H1 (cell line): Measurements from ENCODE around the gene PPP1R13B. TPM values are rescaled to one million over a fixed set of nuclear protein-coding genes. Genes with fewer than 3 reads are reported as not detected.

Experiments used
- CTCF ChIA-PET: fragments of 300-600 bp; sonication (Branson Sonifier 250); formaldehyde crosslinking; loops from one replicate; lab custom pipeline; 2021; ENCODE audit not compliant: partially characterized antibody; lab: Charles Lee
- POLR2A ChIA-PET: fragments of 300-600 bp; sonication (Branson Sonifier 250); formaldehyde crosslinking; loops from one replicate; lab custom pipeline; 2021; ENCODE audit warnings: inconsistent platforms; ENCODE audit not compliant: partially characterized antibody; lab: Charles Lee
- DNase-seq, 2 experiments: peaks; one replicate each; pipeline versions ENCODE4 v3.0.0 to v3.0.0-alpha.2; 2010 to 2022; ENCODE audit warnings: low spot score in 2 of 2, low read depth in 1 of 2, mixed read lengths in 1 of 2
- FAIRE-seq: peaks from 2 replicates; lab custom pipeline; 2011; peaks lifted over from hg19 to GRCh38; lab: Jason Lieb, UNC
- H2AFZ ChIP-seq: 2 replicates; pipeline ENCODE4 v1.8.1; 2012; ENCODE audit warnings: low read length, inconsistent platforms
- H2AK5ac ChIP-seq: 2 replicates; pipeline ENCODE4 v1.6.1; 2013; ENCODE audit warnings: low read depth, low read length
- H2BK120ac ChIP-seq: replicated peaks from 2 replicates; pipeline ENCODE3; 2013; ENCODE audit warnings: low read depth, low read length, inconsistent platforms
- H2BK12ac ChIP-seq: 2 replicates; pipeline ENCODE4 v1.6.1; 2013; ENCODE audit warnings: low read depth, low read length
- H2BK15ac ChIP-seq: 2 replicates; pipeline ENCODE4 v1.6.1; 2013; ENCODE audit warnings: low read length
- H2BK20ac ChIP-seq: 2 replicates; pipeline ENCODE4 v1.6.1; 2013; ENCODE audit warnings: low read length
- H2BK5ac ChIP-seq: 2 replicates; pipeline ENCODE4 v1.6.1; 2013; ENCODE audit warnings: low read depth, low read length
- H3K14ac ChIP-seq: 2 replicates; pipeline ENCODE4 v1.6.1; 2013; ENCODE audit warnings: inconsistent platforms; ENCODE audit not compliant: insufficient read length
- H3K18ac ChIP-seq: 2 replicates; pipeline ENCODE4 v1.6.1; 2013; ENCODE audit warnings: low read length; ENCODE audit errors: extremely low read depth
- H3K23ac ChIP-seq: 2 replicates; pipeline ENCODE4 v1.6.1; 2013; ENCODE audit warnings: inconsistent platforms; ENCODE audit not compliant: insufficient read length
- H3K23me2 ChIP-seq: 2 replicates; pipeline ENCODE4 v1.6.1; 2013; ENCODE audit warnings: low read depth, low read length
- H3K27ac ChIP-seq: 2 replicates; pipeline ENCODE4 v1.6.1; 2011; ENCODE audit warnings: low read depth, low read length, inconsistent platforms
- H3K27me3 ChIP-seq, 4 experiments: replicated peaks in 1 of 4; 1 replicate in 1 of 4; 2 replicates in 3 of 4; pipeline versions ENCODE4 v1.6.1 to v1.8.1; 2011 to 2013; ENCODE audit warnings: low read length in 3 of 4, mild to moderate bottlenecking in 3 of 4, inconsistent platforms in 2 of 4, mixed read lengths in 2 of 4, moderate library complexity in 1 of 4; ENCODE audit not compliant: control insufficient read depth in 3 of 4, insufficient read depth in 3 of 4; ENCODE audit errors: extremely low read depth in 1 of 4
- H3K36me3 ChIP-seq, 4 experiments: 2 replicates each; pipeline versions ENCODE4 v1.6.1 to v1.8.1; 2011 to 2013; ENCODE audit warnings: mild to moderate bottlenecking in 4 of 4, low read length in 3 of 4, moderate library complexity in 2 of 4, control low read depth in 1 of 4, inconsistent platforms in 1 of 4; ENCODE audit not compliant: insufficient read depth in 4 of 4, control insufficient read depth in 2 of 4
- H3K4ac ChIP-seq: replicated peaks from 2 replicates; pipeline ENCODE3; 2013; ENCODE audit warnings: low read length, low read depth, mixed read lengths, inconsistent platforms; ENCODE audit not compliant: insufficient read length
- H3K4me1 ChIP-seq, 4 experiments: replicated peaks in 1 of 4; 1 replicate in 1 of 4; 2 replicates in 3 of 4; pipeline versions ENCODE4 v1.6.1 to v1.8.1; 2011 to 2013; ENCODE audit warnings: low read length in 3 of 4, inconsistent platforms in 2 of 4, mixed read lengths in 1 of 4; ENCODE audit not compliant: insufficient read depth in 4 of 4, control insufficient read depth in 3 of 4
- H3K4me2 ChIP-seq, 2 experiments: 2 replicates each; pipeline versions ENCODE4 v1.6.1 to v1.8.1; 2011 to 2013; ENCODE audit warnings: low read depth in 2 of 2, low read length in 2 of 2, control low read depth in 1 of 2, inconsistent platforms in 1 of 2, mild to moderate bottlenecking in 1 of 2; ENCODE audit not compliant: insufficient read depth in 1 of 2
- H3K4me3 ChIP-seq, 4 experiments: fragments of 200-600, 300-600 bp in 1 of 4; sonication (generic), shearing (Covaris generic), sonication (Bioruptor Twin) in 1 of 4; 2 replicates each; pipeline versions ENCODE4 v1.5.1 to v1.8.1; 2011 to 2016; ENCODE audit warnings: low read length in 4 of 4, low read depth in 3 of 4, control low read depth in 2 of 4, inconsistent platforms in 2 of 4, mild to moderate bottlenecking in 2 of 4, mixed read lengths in 1 of 4, moderate library complexity in 1 of 4; ENCODE audit not compliant: insufficient read depth in 2 of 4; ENCODE audit errors: extremely low read depth in 1 of 4
- H3K56ac ChIP-seq: replicated peaks from 2 replicates; pipeline ENCODE3; 2013; ENCODE audit warnings: low read depth, mild to moderate bottlenecking, mixed read lengths, low read length, inconsistent platforms; ENCODE audit not compliant: insufficient read length
- H3K79me1 ChIP-seq: 2 replicates; pipeline ENCODE4 v1.6.1; 2013; ENCODE audit warnings: low read depth, low read length, control low read depth
- H3K79me2 ChIP-seq, 2 experiments: 2 replicates each; pipeline versions ENCODE4 v1.6.1 to v1.8.1; 2012 to 2013; ENCODE audit warnings: low read length in 2 of 2, mild to moderate bottlenecking in 2 of 2, inconsistent platforms in 1 of 2; ENCODE audit not compliant: insufficient read depth in 2 of 2, control insufficient read depth in 1 of 2
- H3K9ac ChIP-seq, 4 experiments: replicated peaks in 1 of 4; 1 replicate in 1 of 4; 2 replicates in 3 of 4; pipeline versions ENCODE4 v1.6.1 to v1.8.1; 2011 to 2013; ENCODE audit warnings: low read depth in 3 of 4, low read length in 3 of 4, control low read depth in 2 of 4, mild to moderate bottlenecking in 2 of 4, moderate library complexity in 2 of 4, inconsistent platforms in 1 of 4; ENCODE audit errors: extremely low read depth in 1 of 4
- H3K9me3 ChIP-seq, 2 experiments: 2 replicates each; pipeline versions ENCODE4 v1.6.1 to v1.8.1; 2012 to 2013; ENCODE audit warnings: mild to moderate bottlenecking in 2 of 2, moderate library complexity in 2 of 2, control low read depth in 1 of 2, inconsistent platforms in 1 of 2, low read depth in 1 of 2, low read length in 1 of 2, mixed read lengths in 1 of 2; ENCODE audit not compliant: insufficient read depth in 2 of 2
- H4K20me1 ChIP-seq, 2 experiments: replicated peaks in 1 of 2; 2 replicates each; pipeline versions ENCODE3 to v1.8.1; 2011 to 2013; ENCODE audit warnings: inconsistent platforms in 2 of 2, low read length in 2 of 2, mild to moderate bottlenecking in 1 of 2; ENCODE audit not compliant: insufficient read depth in 2 of 2, control insufficient read depth in 1 of 2
- H4K5ac ChIP-seq: 2 replicates; pipeline ENCODE4 v1.6.1; 2013; ENCODE audit warnings: low read length, low read depth, mixed read lengths, inconsistent platforms; ENCODE audit not compliant: insufficient read length
- H4K8ac ChIP-seq: 2 replicates; pipeline ENCODE4 v1.8.0; 2013; ENCODE audit warnings: mild to moderate bottlenecking, moderate library complexity, low read length, inconsistent platforms; ENCODE audit not compliant: insufficient read depth; ENCODE audit errors: extremely low read depth
- H4K91ac ChIP-seq: replicated peaks from 2 replicates; pipeline ENCODE3; 2013; ENCODE audit warnings: low read length, mixed read lengths, inconsistent platforms; ENCODE audit not compliant: insufficient read length
- CHD1 ChIP-seq: IDR thresholded peaks from 2 replicates; pipeline ENCODE4 v1.6.1; 2012; ENCODE audit warnings: low read depth, low read length, improper control_type of control experiment
- CREB1 ChIP-seq: IDR thresholded peaks from 2 replicates; pipeline ENCODE4 v1.6.1; 2012; ENCODE audit warnings: inconsistent platforms
- NANOG ChIP-seq: IDR thresholded peaks from 2 replicates; pipeline ENCODE4 v1.6.1; 2011; ENCODE audit warnings: low read length, low read depth, mild to moderate bottlenecking, inconsistent platforms; ENCODE audit not compliant: insufficient read depth, poor library complexity, severe bottlenecking
- TAF7 ChIP-seq: optimal IDR thresholded peaks from 2 replicates; pipeline ENCODE3; 2011; ENCODE audit warnings: low read depth, mild to moderate bottlenecking, inconsistent platforms, low read length, moderate library complexity, borderline replicate concordance
- WGBS, 2 experiments: shearing (Covaris generic) in 1 of 2; methylation state at CpG; one replicate each; pipeline versions ENCODE4 v1.1.6 to v1.1.7; 2013 to 2015; ENCODE audit warnings: low lambda C conversion rate in 2 of 2, mixed read lengths in 2 of 2, inconsistent platforms in 1 of 2, low coverage in 1 of 2, missing lambda C conversion rate in 1 of 2; ENCODE audit not compliant: insufficient replicate concordance in 2 of 2, insufficient coverage in 1 of 2, insufficient read length in 1 of 2; ENCODE audit errors: extremely low coverage in 1 of 2, missing lambda C conversion rate in 1 of 2; 5-methylcytosine and 5-hydroxymethylcytosine counted together
- polyA plus RNA-seq, 7 experiments: library from polyadenylated mRNA; depleted of rRNA in 3 of 7; stranded (reverse) in 5 of 7; unstranded in 2 of 7; fragments of >200 nt in 5 of 7; fragments of 200-250 nt in 2 of 7; gene quantifications; 1 replicate in 5 of 7; 2 replicates in 1 of 7; 4 replicates in 1 of 7; pipeline versions ENCODE4 v1.2.1 to v1.2.3, GENCODE V29; 2011 to 2013; ENCODE audit warnings: missing spikeins in 2 of 7, mixed read lengths in 2 of 7
- total RNA-seq: library from RNA; stranded (reverse); fragmentation: NEBNext Ultra II Directional; extraction: Animal tissue kit (Norgen Biotek cat#: 25700); gene quantifications from 2 replicates; pipeline ENCODE4 v1.2.1, GENCODE V29; 2021
- TF ChIP-seq, protein P1 (sequence below): IDR thresholded peaks from 2 replicates; pipeline ENCODE4 v1.6.1; 2011; ENCODE audit warnings: low read depth, mild to moderate bottlenecking, low read length; ENCODE audit not compliant: insufficient read depth
- TF ChIP-seq, protein P2 (sequence below): IDR thresholded peaks from 2 replicates; pipeline ENCODE4 v1.6.1; 2011; ENCODE audit warnings: low read length, improper control_type of control experiment

PPP1R13B gene
- total and polyA plus RNA-seq, 2 of the 8 experiments (the other 6 are each of a cell fraction or from before 2014, with no cell fraction given) = 2.6 to 8.9 TPM

GRCh38 chr14:103749452-103749851 lies 97.9 kb downstream of the PPP1R13B start:
- no peak for DNase-seq
- FAIRE-seq = no peak
- 93% methylated on average over 5 of the region's 5 CpGs; no CpG with 5 or more reads in 1 of the 2 experiments for WGBS, 2 experiments
- H3K18ac ChIP-seq = no peak overlapping the region
- no peak overlapping the region for H4K91ac ChIP-seq
- H3K23ac ChIP-seq = no peak overlapping the region
- no peak overlapping the region for H4K5ac ChIP-seq
- H2BK20ac ChIP-seq = no peak overlapping the region
- H3K9me3 ChIP-seq = no peaks in the 10 kb centered on the region
- H3K4ac ChIP-seq = no peak overlapping the region
- no peak overlapping the region for H3K56ac ChIP-seq
- no peaks in the 10 kb centered on the region for H3K4me1 ChIP-seq
- H3K36me3 ChIP-seq = no peaks in the 10 kb centered on the region; a peak in 1 of 8 replicates
- no peak overlapping the region for H2BK12ac ChIP-seq
- H3K14ac ChIP-seq = no peak overlapping the region
- no peak overlapping the region for H3K4me2 ChIP-seq
- H2BK5ac ChIP-seq = no peak overlapping the region
- no peak overlapping the region for H3K9ac ChIP-seq
- no peak overlapping the region for H3K4me3 ChIP-seq
- no peak overlapping the region for H2BK15ac ChIP-seq
- H3K27me3 ChIP-seq = no peaks in the 10 kb centered on the region
- peaks cover 0 to 2% of the 10 kb centered on the region in 2 experiments for H4K20me1 ChIP-seq
- H2BK120ac ChIP-seq = no peak overlapping the region
- no peak overlapping the region for H4K8ac ChIP-seq
- ChIA-PET CTCF (no interaction called here), POLR2A (no interaction called here)
- H2AK5ac ChIP-seq = no peak overlapping the region
- no peaks in the 10 kb centered on the region for H3K79me1 ChIP-seq
- H2AFZ ChIP-seq = no peak overlapping the region
- no peak overlapping the region for H3K27ac ChIP-seq
- no peak for TF ChIP-seq NANOG
- TF ChIP-seq, protein P1, sequence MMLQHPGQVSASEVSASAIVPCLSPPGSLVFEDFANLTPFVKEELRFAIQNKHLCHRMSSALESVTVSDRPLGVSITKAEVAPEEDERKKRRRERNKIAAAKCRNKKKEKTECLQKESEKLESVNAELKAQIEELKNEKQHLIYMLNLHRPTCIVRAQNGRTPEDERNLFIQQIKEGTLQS = no peak
- no peak for TF ChIP-seq TAF7
- TF ChIP-seq, protein P2, sequence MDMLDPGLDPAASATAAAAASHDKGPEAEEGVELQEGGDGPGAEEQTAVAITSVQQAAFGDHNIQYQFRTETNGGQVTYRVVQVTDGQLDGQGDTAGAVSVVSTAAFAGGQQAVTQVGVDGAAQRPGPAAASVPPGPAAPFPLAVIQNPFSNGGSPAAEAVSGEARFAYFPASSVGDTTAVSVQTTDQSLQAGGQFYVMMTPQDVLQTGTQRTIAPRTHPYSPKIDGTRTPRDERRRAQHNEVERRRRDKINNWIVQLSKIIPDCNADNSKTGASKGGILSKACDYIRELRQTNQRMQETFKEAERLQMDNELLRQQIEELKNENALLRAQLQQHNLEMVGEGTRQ = no peak
- TF ChIP-seq CREB1 = no peak
- TF ChIP-seq CHD1 = no peak
- no peaks in the 10 kb centered on the region for H3K23me2 ChIP-seq
- no peaks in the 10 kb centered on the region for H3K79me2 ChIP-seq
